ENCODE results near the gene TMLHE.
"Not testable (repeated sequence)": the region's sequence is repeated elsewhere in the genome, so short reads cannot be mapped to it uniquely, and the experiment has no call there.

Gene TMLHE

GRCh38 chrX:155612312-155613224, at the start of gene TMLHE, which contains the start of gene SPRY3:
TMLHE (minus strand) TSS chrX:155612952; CDS start chrX:155545276, 67,676 bp downstream.
SPRY3 (plus strand) TSS chrX:155612586.
- peak; percentile 28 for DNase-seq (ENCODE audit: low read depth)

DNA sequence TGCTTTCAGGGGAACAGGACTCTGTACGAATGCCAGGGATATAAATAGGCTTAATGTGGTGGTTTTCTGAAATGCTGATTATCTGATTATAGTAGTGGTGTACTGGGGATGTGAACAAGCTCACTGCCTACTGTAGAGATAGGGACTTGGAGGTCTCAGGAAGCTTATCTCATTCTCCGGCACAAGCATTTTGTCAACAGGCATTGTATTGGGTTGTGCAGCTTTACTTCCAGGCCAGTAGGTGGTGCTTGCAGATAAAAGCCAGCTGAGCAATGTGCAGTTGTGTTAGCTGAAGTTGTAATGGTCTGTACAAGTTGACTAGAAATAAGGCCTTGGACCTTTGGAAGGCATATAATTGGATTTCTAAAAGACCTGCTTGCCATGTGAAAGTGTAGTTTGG, 49.5 kb upstream of the TMLHE start:
- no peak for DNase-seq (ENCODE audit: low read depth)

DNA sequence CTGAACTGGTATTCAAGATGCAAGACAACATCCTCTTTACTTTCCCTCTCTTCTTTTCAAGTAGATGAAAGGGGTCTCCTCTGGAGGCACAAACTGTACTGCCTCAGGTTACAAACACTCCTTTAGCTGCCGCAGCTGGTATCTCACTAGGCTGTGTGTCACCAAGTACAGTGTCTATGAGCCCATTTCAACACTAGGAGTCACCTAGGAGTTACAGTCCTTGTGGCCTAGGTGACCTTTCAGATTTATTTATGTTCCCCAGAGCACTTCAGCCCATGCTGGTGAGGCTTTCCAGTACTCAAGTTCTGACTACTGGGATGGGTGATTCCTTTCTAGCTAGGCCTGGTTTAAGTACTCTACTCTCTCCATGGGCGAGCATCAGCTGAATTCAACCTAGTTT, 32.4 kb upstream of the TMLHE start:
- no peak for DNase-seq (ENCODE audit: low read depth)

DNA sequence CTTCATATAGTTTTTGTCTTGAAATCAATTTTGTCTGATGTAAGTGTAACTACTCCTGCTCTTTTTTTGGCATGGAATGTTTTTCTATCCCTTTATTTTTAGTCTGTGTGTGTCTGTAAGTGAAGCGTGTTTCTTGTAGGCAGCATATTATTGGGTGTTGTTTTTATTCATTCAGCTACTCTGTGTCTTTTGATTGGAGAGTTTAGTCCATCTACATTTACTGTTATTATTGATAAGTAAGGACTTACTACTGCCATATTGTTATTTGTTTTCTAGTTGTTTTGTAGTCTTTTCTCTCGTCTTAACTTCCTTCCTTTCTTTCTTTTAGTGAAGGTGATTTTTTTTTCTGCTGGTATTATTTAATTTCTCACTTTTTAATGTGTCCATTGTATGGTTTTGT, 30.5 kb upstream of the TMLHE start:
- no peak for DNase-seq (ENCODE audit: low read depth)

DNA sequence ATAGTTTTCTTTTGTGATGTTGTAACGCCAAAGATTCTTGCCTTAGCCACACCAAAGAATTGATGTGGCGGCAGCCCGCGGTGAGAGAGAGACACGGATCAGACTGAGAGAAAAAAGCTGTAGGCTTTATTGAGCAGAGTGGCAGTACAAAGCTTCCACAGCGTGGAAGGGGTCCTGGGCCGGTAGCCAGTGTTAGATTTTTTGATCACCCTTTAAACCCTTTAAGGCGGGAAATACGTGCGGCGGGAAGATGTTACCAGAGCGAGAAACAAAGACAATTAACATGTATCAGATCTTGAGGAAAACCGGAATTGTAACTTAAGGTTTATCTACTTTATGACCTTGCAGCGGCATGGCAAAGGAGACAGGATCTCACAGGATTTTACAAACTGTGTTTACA, 28.6 kb upstream of the TMLHE start:
- not testable (repeated sequence) for DNase-seq (ENCODE audit: low read depth)

GRCh38 chrX:155637714-155638113, 25.0 kb upstream of the TMLHE start:
- DNase-seq (ENCODE audit: low read depth), result no peak

GRCh38 chrX:155635019-155635418, 22.3 kb upstream of the TMLHE start:
- not testable (repeated sequence) for DNase-seq (ENCODE audit: low read depth)

- DNase-seq (ENCODE audit: low read depth), result no peak
Observed at GRCh38 chrX:155632431-155633100, 19.8 kb upstream of the TMLHE start.

DNA sequence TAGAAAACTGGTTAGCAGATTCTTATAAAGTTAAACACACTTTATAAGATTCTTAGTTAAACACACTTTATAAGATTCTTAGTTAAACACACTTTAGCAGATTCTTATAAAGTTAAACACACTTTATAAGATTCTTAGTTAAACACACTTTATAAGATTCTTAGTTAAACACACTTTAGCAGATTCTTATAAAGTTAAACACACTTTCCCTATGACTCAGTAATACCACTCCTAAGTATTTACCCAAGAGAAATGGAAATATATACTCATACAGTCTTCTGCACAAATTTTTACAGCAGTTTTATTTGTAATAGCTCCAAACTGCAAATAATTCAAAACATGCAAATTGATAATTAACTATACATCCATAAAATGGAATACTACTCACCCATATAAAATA, 7.4 kb upstream of the TMLHE start:
- DNase-seq (ENCODE audit: low read depth), result not testable (repeated sequence)

- no peak for DNase-seq (ENCODE audit: low read depth)
Observed at GRCh38 chrX:155615938-155616337, 3.2 kb upstream of the TMLHE start.

DNA sequence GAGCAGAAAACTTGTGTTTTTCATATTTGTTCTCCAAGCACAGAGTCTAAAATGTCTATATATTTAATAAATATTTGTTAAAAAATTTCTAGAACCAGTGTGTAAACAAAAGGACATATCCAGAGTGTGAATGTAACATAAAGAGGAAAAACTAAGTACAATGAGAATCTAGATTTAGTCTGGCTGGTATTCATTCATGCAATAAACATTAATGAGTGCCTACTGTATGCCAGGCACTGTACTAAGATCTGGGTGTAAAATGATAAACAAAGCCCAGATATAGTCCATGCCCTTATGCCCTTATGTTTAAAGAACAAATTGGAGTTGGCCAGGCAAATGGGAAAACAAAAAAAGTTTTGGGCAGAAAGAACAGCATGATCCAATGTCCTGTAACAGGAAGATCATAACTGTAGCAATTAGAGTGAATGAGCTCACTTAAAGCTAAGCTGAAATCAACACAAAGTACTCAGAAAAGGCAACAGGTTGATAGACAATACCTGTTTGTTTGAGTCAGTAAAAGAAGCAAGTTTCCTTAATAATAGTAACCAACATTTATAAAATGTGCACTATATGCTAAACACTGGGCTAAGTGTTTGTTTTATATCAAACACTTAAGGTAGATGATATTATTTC, 1.3 kb upstream of the TMLHE start:
- DNase-seq (ENCODE audit: low read depth), result no peak

DNA sequence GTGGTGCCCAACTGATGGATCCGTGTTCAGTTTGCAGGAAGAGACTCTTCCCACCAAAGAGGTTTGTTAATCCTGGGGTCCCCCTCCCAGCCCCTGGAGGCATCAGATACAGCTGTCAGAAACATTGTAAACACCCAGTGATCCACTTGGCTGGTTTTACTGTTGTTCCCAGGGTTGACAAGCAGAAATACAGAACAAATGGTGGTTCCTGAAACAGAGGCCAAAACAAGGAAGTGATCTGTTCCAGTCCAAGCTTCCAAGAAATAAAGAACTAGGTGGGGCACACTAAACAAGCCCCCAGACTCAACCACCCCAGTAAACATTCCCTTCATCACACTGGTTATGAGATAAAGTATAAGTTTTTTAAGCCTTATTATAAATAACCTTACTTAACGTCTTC, 1.4 kb downstream of the TMLHE start:
- DNase-seq (ENCODE audit: low read depth), result no peak

GRCh38 chrX:155592981-155593380, 19.8 kb downstream of the TMLHE start:
- no peak for DNase-seq (ENCODE audit: low read depth)

GRCh38 chrX:155592331-155592730, 20.4 kb downstream of the TMLHE start:
- no peak for DNase-seq (ENCODE audit: low read depth)

DNA sequence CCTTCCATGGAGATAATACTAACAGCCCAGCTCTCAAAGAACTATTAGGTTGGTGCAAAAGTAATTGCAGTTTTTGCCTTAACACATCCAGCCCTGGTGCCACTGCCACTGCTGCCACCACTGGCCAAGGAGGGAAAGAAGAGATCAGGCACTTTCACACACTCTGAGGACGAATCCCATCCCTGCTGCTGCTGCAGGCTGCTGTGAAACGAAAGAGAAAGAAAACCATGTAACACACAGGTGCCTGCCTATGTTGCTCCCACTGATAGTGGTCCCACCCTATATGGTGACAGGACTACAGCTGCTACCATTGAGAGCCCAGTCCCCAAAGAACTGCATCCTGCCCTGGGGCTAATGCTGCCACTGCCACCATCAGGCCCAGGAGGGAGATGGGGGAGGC, 35.1 kb downstream of the TMLHE start:
- no peak for DNase-seq (ENCODE audit: low read depth)

DNA sequence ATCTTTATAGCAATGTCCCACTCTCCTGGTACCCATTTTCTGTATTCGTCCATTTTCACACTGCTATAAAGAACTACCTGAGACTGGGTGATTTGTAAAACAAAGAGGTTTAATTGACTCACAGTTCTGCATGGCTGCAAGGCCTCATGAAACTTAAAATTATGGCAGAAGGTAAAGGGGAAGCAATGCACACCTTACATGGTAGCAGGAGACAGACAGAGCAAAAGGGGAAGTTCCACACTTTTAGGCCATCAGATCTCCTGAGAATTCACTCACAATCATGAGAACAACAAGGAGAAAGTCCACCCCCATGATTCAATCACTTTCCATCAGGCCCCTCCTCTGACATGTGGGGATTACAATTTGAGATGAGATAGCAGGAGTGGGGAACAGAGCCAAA, 49.7 kb downstream of the TMLHE start:
- DNase-seq (ENCODE audit: low read depth), result no peak

- no peak for DNase-seq (ENCODE audit: low read depth)
Observed at GRCh38 chrX:155544881-155545280, 67.9 kb downstream of the TMLHE start.

DNA sequence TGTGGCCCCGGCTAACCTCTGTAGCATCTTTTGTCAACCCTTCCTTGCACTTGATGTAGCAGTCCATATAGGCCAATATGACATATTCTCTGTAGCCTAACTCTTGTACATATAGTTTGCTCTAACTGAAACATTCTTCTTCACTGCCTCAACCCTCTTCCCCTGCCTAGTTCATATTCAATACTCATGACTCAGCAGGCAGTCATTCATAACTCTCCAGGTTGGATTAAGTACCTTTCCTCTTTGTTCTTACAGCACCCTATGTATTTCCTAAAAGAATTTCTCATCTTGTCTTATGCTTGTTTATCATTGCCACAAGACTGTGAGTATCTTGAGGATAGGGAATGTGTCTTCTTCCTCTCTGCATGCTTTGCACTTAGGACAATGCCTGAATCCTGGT, 76.9 kb downstream of the TMLHE start:
- DNase-seq (ENCODE audit: low read depth), result no peak

- no peak for DNase-seq (ENCODE audit: low read depth)
Observed at GRCh38 chrX:155534800-155535199, 78.0 kb downstream of the TMLHE start.

DNA sequence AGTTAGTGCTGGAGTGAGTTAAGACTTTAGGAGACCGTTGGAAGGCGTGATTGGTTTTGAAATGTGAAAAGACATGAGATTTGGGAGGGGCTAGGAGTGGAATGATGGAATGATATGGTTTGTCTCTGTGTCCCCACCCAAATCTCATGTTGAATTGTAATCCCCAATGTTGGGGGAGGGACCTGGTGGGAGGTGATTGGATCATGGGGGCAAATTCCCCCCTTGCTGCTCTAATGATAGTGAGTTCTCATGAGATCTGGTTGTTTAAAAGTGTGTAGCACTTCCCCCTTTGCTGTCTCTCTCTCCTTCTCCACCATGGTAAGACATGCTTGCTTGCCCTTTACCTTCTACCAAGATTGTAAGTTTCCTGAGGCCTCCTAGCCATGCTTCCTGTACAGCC, 85.7 kb downstream of the TMLHE start:
- DNase-seq (ENCODE audit: low read depth), result not testable (repeated sequence)

DNA sequence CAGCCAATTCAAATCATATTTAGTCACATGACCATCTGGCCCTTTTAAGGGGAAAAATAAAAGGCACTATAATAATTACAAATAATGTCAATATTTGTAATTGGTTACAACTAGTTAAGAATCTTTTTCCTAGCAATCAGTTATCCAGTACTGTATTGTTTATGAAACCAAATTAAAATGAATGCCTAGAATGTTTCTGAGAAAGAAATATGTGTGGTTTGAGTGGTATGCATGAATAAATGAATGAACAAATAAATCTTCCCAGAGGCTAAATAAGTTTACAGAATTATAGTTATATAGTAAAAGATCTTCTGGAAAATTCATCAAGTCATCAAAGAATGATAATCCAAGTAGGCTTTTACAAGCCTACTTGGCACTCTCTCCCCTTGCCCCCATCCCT, 98.5 kb downstream of the TMLHE start:
- no peak for DNase-seq (ENCODE audit: low read depth)

DNA sequence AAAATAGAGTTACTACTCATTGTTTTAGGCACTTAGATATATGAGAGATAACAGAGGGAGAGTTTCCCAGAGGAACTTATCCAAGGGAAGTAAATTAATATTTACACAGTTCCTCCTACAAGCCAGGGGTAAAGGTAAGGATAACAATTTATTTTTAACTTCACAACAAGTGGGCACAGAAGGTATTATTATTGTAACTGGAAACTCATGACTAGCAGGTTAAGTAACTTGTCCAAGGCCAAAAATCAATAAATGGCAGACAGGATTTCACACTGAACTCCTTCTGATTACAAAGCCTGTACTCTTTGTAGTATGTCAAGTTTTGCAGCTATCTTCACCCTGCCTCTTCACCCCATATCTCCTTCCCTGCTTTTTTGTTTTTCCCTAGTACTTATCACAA, 107.5 kb downstream of the TMLHE start:
- DNase-seq (ENCODE audit: low read depth), result no peak

GRCh38 chrX:155495134-155495533, 117.6 kb downstream of the TMLHE start:
- DNase-seq (ENCODE audit: low read depth), result not testable (repeated sequence)

All from GM04504 (cell line).